Kidney epithelial cell (primary cell): Measurements from ENCODE around the gene SLC28A1. TPM values are rescaled to one million over a fixed set of nuclear protein-coding genes. Genes with fewer than 3 reads are reported as not detected.
A peak's percentile ranks its signal among the peaks of the same experiment; 100 is the strongest.

Experiments used
- DNase-seq: peaks from one replicate; pipeline ENCODE4 v3.0.0-alpha.2; 2010; ENCODE audit warnings: low read depth
- H3K27me3 ChIP-seq: 2 replicates; pipeline ENCODE4 v1.6.0; 2011; ENCODE audit warnings: low read length; ENCODE audit not compliant: control insufficient read depth, insufficient read depth
- H3K36me3 ChIP-seq: 2 replicates; pipeline ENCODE4 v1.5.1; 2011; ENCODE audit warnings: low read length; ENCODE audit not compliant: control insufficient read depth, insufficient read depth
- H3K4me3 ChIP-seq: 2 replicates; pipeline ENCODE4 v1.5.1; 2011; ENCODE audit warnings: low read depth, mild to moderate bottlenecking, control low read depth, low read length
- CTCF ChIP-seq: IDR thresholded peaks from 2 replicates; pipeline ENCODE4 v1.5.1; 2011; ENCODE audit warnings: mild to moderate bottlenecking, moderate library complexity, low read length, control low read depth, inconsistent platforms; ENCODE audit not compliant: insufficient read depth, poor library complexity, severe bottlenecking
- total RNA-seq: library from RNA; depleted of rRNA; stranded (reverse); fragments of >200 nt; gene quantifications from 2 replicates; pipeline ENCODE4 v1.2.3, GENCODE V29; 2015

Gene SLC28A1
- total RNA-seq, 1 donor from 2014 or later = 0.17 TPM

GRCh38 chr15:84979651-84980050 is 95.2 kb downstream of the SLC28A1 start:
- H3K36me3 ChIP-seq = no peaks in the 10 kb centered on the region
- H3K4me3 ChIP-seq = no peak overlapping the region
- DNase-seq = no peak
- no peaks in the 10 kb centered on the region for H3K27me3 ChIP-seq
- no peak for TF ChIP-seq CTCF

- no peak for TF ChIP-seq CTCF
- DNase-seq = no peak
- H3K36me3 ChIP-seq = no peaks in the 10 kb centered on the region
- no peaks in the 10 kb centered on the region for H3K27me3 ChIP-seq
- H3K4me3 ChIP-seq = peak overlapping the region; percentile 68
Observed at GRCh38 chr15:84980196-84981053, 96.0 kb downstream of the SLC28A1 start.

GRCh38 chr15:84981054-84981710 is 96.7 kb downstream of the SLC28A1 start:
- H3K36me3 ChIP-seq = no peaks in the 10 kb centered on the region
- no peaks in the 10 kb centered on the region for H3K27me3 ChIP-seq
- H3K4me3 ChIP-seq = peak overlapping the region; percentile 68
- DNase-seq = peak; percentile 73
- TF ChIP-seq CTCF = no peak

GRCh38 chr15:84981711-84982300 is 97.3 kb downstream of the SLC28A1 start, which contains the start of gene PDE8A:
TSS of gene PDE8A (plus strand) at chr15:84981856. CDS start at chr15:84982163, 307 bp downstream.
- H3K4me3 ChIP-seq = peak within 1 kb of the TSS; percentile 68
- DNase-seq = no peak
- TF ChIP-seq CTCF = no peak
- no peaks in the 10 kb centered on the region for H3K27me3 ChIP-seq
- H3K36me3 ChIP-seq = no peaks in the 10 kb centered on the region

GRCh38 chr15:84982301-84982920 is 97.9 kb downstream of the SLC28A1 start:
- no peaks in the 10 kb centered on the region for H3K27me3 ChIP-seq
- no peaks in the 10 kb centered on the region for H3K36me3 ChIP-seq
- TF ChIP-seq CTCF = no peak
- DNase-seq = no peak
- peak overlapping the region; percentile 68 for H3K4me3 ChIP-seq
